ENCODE data around the gene SLC26A4. TPM values are rescaled to one million over a fixed set of nuclear protein-coding genes. Genes with fewer than 3 reads are reported as not detected.

Gene SLC26A4
- total and polyA plus RNA-seq, 2 donors (not counting 1 experiment from before 2014, with no cell fraction given) = 0.05 to 0.13 TPM

GRCh38 chr7:107692501-107692900 is 31.9 kb downstream of the SLC26A4 start:
- Histone ChIP-seq H3K27me3 (replicated peaks in 1 of 4; ENCODE audit: control extremely low read depth in 1 of 4, control insufficient read depth in 3 of 4, insufficient read depth in 4 of 4, low read length in 3 of 4) (peaks cover 0 to 4% (median 0%) of the 10 kb centered on the region in 4 experiments), H3K4me3 (ENCODE audit: control extremely low read depth in 1 of 5, extremely low read depth in 1 of 5, insufficient read depth in 1 of 5, low read depth in 2 of 5, low read length in 4 of 5) (no peak overlapping the region), H3K9ac (ENCODE audit: low read length) (no peak overlapping the region), H3K79me2 (ENCODE audit: control insufficient read depth, insufficient read depth, low read length) (no peaks in the 10 kb centered on the region), H3K4me1 (ENCODE audit: control insufficient read depth in 2 of 2, insufficient read depth in 2 of 2, low read length in 2 of 2) (no peaks in the 10 kb centered on the region), H4K20me1 (ENCODE audit: control insufficient read depth, insufficient read depth, low read length, poor library complexity, severe bottlenecking) (no peaks in the 10 kb centered on the region), H3K36me3 (replicated peaks in 1 of 2; ENCODE audit: control extremely low read depth in 1 of 2, control insufficient read depth in 1 of 2, extremely low read depth in 1 of 2, insufficient read depth in 2 of 2, low read length in 1 of 2) (no peaks in the 10 kb centered on the region), H3K9me3 (ENCODE audit: control extremely low read depth in 1 of 3, control insufficient read depth in 2 of 3, insufficient read depth in 1 of 3, low read length in 2 of 3) (no peaks in the 10 kb centered on the region), H3K4me2 (replicated peaks; ENCODE audit: low read depth, low read length, poor library complexity, severe bottlenecking) (no peak overlapping the region), H2AFZ (ENCODE audit: insufficient read depth, low read depth, low read length, poor library complexity, severe bottlenecking) (no peak overlapping the region), H3K27ac (ENCODE audit: low read length in 2 of 2) (no peak overlapping the region)
- POLR2A ChIA-PET = no interaction called here
- WGBS (ENCODE audit: insufficient coverage) = no CpG with 5 or more reads among the region's 1 CpG
- H3K4me3 Mint-ChIP-seq = no peak overlapping the region
- TF ChIP-seq CTCF (IDR thresholded peaks at IDR 0.05) = no peak
- H3K9me3 Mint-ChIP-seq (ENCODE audit: insufficient read depth) = no peaks in the 10 kb centered on the region
- no peak for ATAC-seq (ENCODE audit: low read depth)
- intact Hi-C loops (cut with micrococcal nuclease) = no loop called here
- no peak overlapping the region for H3K27ac Mint-ChIP-seq
- CTCF ChIA-PET = no interaction called here
- H3K27me3 Mint-ChIP-seq = peaks cover 19% of the 10 kb centered on the region
- no peaks in the 10 kb centered on the region for H3K4me1 Mint-ChIP-seq
- no peak for DNase-seq

GRCh38 chr7:107693396-107693795 is 32.8 kb downstream of the SLC26A4 start:
- WGBS (ENCODE audit: insufficient coverage) = 94% methylated on average over 2 of the region's 4 CpGs
- intact Hi-C loops (cut with micrococcal nuclease) = no loop called here
- H3K36me3 ChIP-seq (replicated peaks in 1 of 2; ENCODE audit: control extremely low read depth in 1 of 2, control insufficient read depth in 1 of 2, extremely low read depth in 1 of 2, insufficient read depth in 2 of 2, low read length in 1 of 2) = no peaks in the 10 kb centered on the region
- DNase-seq = no peak
- Mint-ChIP-seq H3K27me3 (peaks cover 19% of the 10 kb centered on the region), H3K27ac (no peak overlapping the region), H3K4me3 (no peak overlapping the region), H3K9me3 (ENCODE audit: insufficient read depth) (no peaks in the 10 kb centered on the region), H3K4me1 (no peaks in the 10 kb centered on the region)
- POLR2A ChIA-PET = no interaction called here
- peaks cover 0 to 4% (median 0%) of the 10 kb centered on the region in 4 experiments for H3K27me3 ChIP-seq (replicated peaks in 1 of 4; ENCODE audit: control extremely low read depth in 1 of 4, control insufficient read depth in 3 of 4, insufficient read depth in 4 of 4, low read length in 3 of 4)
- no peaks in the 10 kb centered on the region for H3K4me1 ChIP-seq (ENCODE audit: control insufficient read depth in 2 of 2, insufficient read depth in 2 of 2, low read length in 2 of 2)
- no peak overlapping the region for H3K4me3 ChIP-seq (ENCODE audit: control extremely low read depth in 1 of 5, extremely low read depth in 1 of 5, insufficient read depth in 1 of 5, low read depth in 2 of 5, low read length in 4 of 5)
- CTCF ChIA-PET = no interaction called here
- H2AFZ ChIP-seq (ENCODE audit: insufficient read depth, low read depth, low read length, poor library complexity, severe bottlenecking) = no peak overlapping the region
- no peak for ATAC-seq (ENCODE audit: low read depth)
- H3K79me2 ChIP-seq (ENCODE audit: control insufficient read depth, insufficient read depth, low read length) = no peaks in the 10 kb centered on the region
- no peaks in the 10 kb centered on the region for H4K20me1 ChIP-seq (ENCODE audit: control insufficient read depth, insufficient read depth, low read length, poor library complexity, severe bottlenecking)
- no peak overlapping the region for H3K27ac ChIP-seq (ENCODE audit: low read length in 2 of 2)
- no peak overlapping the region for H3K9ac ChIP-seq (ENCODE audit: low read length)
- H3K4me2 ChIP-seq (replicated peaks; ENCODE audit: low read depth, low read length, poor library complexity, severe bottlenecking) = no peak overlapping the region
- no peak for TF ChIP-seq CTCF (IDR thresholded peaks at IDR 0.05)
- no peak for TF ChIP-seq EZH2 (IDR thresholded peaks at IDR 0.05; ENCODE audit: borderline replicate concordance, insufficient read depth, low read depth, low read length, poor library complexity, severe bottlenecking)
- no peaks in the 10 kb centered on the region for H3K9me3 ChIP-seq (ENCODE audit: control extremely low read depth in 1 of 3, control insufficient read depth in 2 of 3, insufficient read depth in 1 of 3, low read length in 2 of 3)
